Inflammatory macrophage treated with lipopolysaccharide for 1 hour (primary cell): ENCODE data around the gene NSUN3.
"Not testable (repeated sequence)": the region's sequence is repeated elsewhere in the genome, so short reads cannot be mapped to it uniquely, and the experiment has no call there.

Experiments
- DNase-seq, 2 donors: peaks; one replicate each; pipeline ENCODE4 v3.0.0-alpha.2; 2020 to 2022

Gene NSUN3

DNA sequence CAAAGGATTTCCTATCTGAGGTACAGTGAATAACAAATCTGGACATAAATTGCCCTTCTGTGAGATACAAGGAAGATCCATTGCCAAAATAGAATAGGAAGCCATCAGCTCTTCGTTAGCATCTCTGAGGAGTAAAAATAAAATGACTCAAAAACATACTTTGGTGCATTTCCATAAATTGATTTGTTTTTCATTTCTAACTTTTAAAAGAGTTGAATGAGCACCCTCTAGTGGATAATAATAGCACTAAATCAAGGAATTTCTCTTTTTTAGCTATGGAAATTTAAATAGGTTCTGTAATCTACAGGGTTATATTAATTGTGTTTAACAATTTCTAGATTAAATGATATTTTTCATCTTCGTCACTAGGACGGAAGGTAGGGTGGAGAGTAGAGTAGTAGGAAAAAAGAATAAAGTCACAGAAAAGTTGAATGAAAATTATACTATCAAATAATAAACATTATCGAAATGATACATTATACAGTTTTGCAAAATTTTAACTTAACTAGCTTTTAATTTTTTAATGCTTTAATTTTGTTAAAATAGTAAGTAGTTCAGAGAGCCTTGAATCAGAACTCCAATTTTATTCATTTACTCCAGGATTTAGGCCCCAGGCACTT is 6.4 kb downstream of the NSUN3 start:
- DNase-seq = peak; percentile 29 to 55

DNA sequence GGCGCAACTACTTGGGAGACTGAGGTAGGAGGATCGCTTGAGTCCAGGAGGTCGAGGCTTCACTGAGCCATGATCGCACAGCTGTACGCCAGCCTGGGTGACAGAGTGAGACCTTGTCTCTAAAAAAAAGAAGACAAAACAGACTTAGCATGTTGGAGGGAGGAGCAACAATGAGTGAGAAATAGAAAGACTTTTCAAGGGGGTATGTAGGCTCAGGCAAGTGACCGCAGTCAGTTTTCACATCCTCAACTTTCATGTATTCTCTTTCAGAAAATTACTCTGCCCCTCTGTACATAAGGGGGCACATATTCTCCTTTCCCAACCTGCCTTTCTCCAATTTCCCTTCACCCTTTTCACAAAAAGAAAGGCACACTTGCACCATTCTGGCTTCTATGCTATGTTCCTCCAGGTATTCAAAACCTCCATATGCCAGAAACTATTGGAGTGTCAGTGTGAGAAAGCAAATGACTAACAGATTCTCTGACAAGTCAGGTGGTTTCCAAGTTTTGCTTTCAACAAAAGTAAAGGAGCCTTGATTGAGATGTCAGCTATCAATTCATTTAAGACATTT is 7.6 kb downstream of the NSUN3 start:
- no peak for DNase-seq

DNA sequence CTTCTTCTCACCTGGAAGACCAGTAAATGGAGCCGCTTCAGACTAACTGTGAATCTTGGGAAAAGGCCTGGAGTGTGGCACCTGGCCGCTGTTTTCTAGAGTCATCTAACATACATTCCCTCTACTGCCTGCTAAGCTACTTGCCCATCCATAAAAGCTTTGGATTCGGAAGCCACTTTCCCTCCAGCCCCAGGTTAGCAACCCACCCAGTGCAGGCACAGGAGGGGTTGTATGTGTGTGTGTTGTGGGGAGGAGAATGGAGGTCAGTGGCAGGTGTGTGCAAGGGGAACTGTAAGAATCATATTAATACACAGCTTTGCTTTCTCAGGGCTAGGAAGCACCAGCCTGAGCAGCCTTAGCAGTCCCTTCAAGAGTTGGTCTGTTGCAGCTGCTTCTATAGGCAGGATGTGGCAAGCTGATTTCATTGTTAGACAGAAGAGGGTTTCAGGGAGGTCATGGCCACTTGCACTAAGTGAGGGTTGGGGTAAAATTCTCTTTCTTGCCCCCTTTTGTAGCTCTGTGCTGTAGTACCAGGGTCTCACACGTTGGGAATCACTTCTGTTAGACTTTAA is 8.9 kb downstream of the NSUN3 start:
- no peak for DNase-seq

DNA sequence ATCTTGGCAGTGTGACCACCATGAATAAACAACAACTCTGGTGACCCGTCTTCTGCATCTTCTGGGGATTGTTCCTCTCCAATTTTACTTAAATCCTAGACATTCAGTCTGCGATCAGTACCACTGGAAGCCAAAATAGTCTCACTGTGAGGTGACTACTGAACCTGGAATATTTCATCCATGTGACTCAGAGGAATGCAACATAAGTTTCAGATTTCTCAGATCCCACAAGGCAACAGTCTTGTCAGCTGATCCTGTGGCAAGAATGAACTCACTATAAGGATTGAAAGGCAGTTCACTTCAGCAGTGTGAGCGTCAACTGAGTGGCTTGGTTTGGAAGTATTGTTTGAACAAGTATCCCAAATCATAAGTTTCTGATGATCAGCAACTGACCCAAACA is 13.2 kb downstream of the NSUN3 start:
- DNase-seq = no peak

DNA sequence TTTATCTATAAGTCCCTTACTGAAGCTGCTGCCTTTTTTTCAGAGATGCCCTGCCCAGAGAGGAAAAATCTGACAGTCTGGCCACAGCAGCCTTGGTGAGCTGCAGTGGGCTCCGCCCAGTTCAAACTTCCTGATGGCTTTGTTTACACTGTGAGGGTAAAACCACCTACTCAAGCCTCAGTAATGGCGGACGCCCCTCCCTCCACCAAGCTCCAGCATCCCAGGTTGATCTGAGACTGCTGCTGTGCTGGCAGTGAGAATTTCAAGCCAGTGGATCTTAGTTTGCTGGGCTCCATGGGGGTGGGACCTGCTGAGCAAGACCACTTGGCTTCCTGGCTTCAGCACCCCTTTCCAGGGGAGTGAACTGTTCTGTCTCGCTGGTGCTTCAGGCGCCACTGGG is 17.7 kb downstream of the NSUN3 start:
- not testable (repeated sequence) for DNase-seq

DNA sequence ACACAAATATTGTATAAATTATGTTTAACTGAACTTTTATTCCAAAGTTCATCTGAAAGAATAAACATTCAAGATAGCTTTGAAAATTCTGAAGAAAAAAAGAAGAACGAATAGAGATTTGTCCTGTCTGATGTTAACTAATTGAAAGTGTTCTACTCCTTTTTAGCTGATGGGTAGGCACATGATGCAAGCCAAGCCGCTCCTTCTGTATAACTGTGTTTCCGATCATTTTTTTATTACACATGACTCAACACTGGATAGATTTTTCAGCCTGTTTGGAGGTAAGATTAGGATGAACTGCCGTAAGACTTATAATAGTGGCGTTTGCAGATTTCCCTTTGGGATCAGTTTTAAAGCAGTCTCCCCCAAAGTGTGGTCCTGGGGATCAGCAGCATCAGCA is 19.0 kb downstream of the NSUN3 start:
- no peak for DNase-seq

DNA sequence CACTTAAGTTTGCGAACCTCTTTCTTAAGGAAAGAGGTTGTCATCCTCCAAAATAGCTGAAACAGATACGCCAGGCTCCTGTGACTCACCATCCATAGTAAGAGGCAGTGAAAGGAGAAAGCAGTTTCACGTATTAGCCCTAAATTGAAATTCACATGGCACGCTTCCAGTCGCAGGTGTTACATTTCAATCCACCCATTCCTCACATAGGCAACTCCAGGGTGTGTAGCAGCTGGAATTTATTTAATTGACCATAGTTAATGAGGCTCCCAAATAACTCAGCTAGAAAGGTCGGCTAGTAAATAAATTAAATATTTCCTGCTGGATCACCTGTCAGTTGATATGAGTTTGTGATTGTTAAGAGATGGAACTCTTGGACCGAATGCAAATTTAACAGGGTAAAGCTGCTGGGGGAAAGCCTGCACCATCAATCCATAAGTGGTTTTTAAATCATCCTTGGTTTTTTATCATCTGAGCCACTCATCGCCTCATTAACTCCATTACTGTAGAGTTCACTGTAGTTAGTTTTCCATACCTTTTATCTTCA is 19.6 kb downstream of the NSUN3 start:
- DNase-seq = no peak

DNA sequence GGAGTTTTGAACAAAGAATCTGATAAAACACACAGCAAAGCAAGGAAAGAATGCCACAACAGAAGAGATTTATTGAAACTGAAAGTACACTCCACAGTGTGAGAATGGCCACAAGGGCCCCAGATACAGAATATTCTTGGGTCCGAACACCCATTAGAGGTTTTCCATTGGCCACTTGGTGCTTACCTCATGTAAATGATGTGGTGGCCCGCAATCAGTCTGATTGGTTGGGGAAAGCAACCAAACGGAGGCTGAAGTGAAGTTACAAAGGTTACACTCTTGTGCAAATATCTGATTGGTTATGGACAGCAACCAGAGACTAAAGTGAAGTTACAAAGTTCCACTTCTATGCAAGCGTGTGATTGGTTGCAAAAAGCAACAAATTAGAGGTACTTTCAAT is 20.4 kb downstream of the NSUN3 start:
- DNase-seq = no peak

DNA sequence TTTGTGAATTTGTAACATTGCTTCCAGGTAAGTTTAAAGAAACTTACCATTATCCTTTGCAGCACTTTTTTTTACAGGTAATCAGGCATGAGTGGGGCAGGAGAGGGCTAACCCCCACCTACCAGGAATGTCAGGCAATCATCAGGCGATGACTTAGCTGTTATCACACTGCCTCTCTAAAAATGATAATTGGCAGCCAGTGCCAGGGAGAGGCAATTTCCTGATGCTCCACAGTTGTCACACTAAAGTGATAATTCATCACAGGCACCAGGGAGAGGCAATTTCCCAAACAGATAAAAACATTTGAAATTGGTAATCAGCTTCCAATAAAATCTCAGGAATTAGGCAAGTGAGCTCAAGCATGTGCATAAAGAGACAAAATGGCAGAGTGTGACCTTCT is 26.3 kb downstream of the NSUN3 start:
- no peak for DNase-seq

DNA sequence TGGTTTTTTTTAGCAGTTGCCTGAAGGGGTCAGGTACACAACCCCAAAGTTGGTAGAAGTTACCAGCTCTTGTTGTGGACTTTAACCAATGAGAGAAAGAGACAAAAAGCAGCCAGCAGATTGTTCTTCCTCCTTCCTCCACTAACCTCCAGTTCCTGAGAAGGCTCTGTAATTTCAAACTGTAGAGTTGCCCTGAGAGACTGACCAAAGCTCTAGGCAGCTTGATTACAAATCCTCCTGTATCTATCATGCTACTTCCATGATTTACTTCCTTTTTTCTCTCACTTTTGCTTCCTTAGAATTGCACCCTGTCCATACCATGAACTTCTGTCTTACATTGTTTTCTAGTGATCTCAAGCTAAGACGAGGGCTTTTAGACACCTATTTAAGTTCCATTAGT is 29.2 kb downstream of the NSUN3 start:
- peak; percentile 60 to 76 for DNase-seq

DNA sequence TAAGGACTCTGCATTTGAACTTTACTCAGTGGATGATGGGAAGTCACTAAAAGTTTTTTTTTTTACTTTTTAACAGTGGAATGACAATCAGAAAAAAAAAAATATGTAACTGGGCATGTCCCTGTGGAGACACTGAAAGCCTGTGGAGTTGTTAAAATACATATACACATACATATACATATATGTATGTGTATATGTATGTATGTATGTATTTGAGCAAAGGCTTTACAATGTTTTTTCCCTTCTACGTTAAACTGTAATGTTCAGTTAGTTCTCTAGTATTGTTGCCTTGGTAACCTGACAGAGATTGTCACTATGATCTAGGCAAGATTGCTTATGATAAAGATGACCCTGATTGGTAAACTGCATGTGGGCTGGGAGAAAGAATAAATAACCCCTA is 30.3 kb downstream of the NSUN3 start:
- no peak for DNase-seq

DNA sequence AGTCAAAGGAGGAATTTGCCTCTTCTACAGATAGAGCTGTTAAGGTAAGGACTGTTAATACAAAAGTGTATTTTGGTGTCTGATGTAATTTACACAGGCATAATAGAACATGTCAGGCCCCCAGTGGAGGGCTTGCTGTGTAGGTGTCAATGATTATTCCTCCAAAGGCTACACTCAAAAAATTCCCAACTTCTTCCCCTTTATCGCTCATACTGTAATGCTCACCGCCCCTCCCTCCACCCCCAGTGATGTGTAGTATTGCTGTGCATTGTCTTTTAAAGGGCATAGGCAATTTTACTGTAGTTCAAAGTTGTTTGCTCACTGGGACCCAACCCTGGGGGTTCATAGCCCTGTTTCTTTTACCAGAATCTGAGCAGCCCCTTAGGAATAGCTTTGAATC is 32.2 kb downstream of the NSUN3 start:
- DNase-seq = peak; percentile 40 to 74

DNA sequence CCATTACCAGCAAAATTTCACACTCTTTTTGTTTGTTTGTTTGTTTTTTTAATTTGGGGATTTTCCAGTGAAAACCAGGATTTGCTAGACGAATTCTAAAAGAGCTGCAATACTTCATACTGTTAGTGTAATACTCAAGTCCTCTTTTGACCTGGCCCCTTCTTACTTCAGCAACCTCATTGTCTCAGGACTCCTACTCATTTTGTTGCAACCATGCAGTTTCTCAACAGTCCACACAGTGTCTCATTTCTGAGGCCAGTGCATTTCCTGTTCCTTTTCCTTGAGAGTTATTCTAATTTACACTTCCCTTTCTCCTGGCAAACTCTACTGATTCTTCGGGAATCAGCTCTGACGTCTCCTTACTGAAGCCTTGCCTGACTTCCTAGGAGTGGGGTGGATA is 35.6 kb downstream of the NSUN3 start:
- peak; percentile 95 to 99 for DNase-seq

DNA sequence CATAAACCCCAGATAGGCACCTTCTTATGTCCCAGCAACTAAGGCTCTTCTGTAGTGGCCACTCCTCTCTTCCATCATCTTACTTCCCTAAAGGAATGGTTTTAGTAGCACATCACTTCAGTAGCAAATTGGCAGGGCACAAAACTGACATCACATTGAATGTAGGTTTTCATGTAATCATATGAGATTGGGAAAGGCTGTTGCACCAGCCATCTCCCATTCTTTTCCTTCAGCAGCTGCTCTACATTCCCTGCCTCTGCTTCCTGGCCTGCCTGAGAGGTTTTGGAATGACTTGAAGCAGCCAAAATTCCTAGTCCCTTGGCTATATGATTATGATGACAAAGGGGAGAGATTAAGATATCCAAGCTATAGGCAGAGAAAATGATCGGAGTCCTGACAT is 36.5 kb downstream of the NSUN3 start:
- peak in 1 of 2 donors; percentile 22 for DNase-seq

DNA sequence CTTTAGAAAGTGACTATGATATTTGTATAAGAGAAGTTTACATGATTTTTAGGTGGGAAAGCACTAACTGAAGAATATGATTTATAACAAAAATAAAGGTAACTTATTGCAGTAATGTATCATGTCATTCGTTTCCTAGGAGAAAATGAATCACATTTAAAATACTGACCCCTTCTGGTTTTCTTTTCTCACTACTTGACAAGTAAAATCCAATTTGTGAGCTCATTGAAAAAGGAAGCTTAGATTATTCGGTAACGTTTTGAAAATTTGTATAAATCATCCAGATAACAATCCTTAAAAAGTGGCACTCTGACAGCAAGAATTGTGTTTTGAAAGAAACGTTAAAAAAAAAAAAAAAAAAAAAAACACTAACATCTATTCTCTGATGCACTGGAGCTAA is 39.0 kb downstream of the NSUN3 start:
- peak; percentile 16 to 35 for DNase-seq

DNA sequence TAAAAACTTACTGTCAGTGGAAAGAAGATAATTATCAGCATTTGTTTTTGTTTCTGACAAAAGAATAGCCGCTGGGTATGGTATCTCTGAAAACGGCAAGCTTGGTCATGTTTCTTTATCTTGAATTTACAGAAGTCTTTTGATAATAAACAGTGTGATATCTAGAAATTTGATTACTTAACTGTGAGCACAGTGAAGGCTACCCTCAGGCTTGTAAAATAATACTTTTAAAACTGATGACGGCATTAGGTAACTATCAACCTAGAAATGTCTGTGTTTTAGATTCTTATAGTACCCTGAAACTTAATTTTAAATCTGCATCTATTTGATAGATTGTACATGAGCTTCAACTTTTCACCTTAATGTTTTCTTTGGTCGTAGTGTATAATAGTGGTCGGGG is 43.4 kb downstream of the NSUN3 start:
- no peak for DNase-seq

DNA sequence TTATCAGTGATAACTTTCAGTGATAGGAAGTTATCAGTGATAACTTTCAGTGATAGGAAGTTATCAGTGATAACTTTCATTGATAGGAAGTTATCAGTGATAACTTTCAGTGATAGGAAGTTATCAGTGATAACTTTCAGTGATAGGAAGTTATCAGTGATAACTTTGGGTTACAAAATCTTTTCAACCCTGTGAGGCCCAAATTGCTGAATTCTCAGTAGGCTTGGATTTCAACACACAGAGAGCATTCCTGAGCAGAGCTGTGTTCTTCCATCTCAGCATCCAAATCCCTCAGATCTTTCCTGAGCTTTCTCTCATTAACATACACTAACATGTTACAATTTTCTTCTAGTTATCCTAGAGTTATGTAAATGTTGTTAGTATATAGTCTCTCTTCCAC is 47.4 kb downstream of the NSUN3 start:
- DNase-seq = not testable (repeated sequence)

DNA sequence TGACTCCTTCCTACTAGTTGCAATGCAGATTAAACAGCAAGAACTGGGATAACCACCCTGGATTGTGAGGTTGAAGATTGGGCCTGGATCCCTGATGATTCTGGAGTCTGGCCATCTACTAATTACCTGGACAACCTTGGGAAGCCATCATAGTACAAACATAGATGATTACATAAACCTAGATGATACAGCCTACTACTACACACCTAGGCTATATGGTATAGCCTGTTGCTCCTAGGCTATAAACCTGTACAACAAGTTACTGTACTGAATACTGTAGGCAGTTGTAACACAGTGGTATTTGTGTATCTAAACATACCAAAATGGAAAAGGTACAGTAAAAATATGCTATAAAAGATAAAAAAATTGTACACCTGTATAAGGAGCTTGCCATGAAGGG is 48.0 kb downstream of the NSUN3 start:
- DNase-seq = no peak

DNA sequence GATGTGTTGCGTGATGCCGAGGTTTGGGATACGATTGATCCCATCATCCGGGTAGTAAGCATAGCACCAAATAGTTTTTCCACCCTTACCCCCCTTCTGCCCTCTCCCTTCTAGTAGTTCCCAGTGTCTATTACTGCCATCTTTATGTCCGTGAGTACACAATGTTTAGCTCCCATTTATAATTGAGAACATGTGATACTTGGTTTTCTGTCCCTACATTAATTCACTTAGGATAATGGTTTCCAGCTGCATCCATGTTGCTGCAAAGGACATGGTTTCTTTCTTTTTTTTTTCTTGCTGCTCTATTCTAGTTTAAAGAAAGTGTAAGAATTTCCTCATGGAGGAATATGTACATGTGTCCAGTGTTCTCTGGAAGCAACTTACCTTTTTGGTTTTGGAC is 51.8 kb downstream of the NSUN3 start:
- DNase-seq = no peak

DNA sequence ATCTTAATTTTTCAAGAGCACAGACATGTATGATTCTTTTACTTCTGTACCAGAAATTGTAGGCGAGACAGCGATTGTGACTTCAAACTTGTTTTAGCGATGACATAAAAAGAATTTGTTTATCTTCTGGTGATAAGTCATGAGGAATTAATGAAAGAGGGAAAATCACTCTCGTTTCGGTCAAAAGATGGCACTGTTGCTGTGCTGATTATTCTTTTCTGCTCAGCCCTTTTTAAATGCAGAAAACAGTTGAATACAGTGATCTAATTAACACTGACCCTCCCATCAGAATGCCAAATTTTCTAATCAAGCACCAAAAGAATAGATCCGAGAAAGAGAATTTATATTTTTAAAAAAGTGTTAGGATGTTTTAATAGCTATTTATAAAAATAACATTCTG is 52.6 kb downstream of the NSUN3 start:
- peak in 1 of 2 donors; percentile 20 for DNase-seq

DNA sequence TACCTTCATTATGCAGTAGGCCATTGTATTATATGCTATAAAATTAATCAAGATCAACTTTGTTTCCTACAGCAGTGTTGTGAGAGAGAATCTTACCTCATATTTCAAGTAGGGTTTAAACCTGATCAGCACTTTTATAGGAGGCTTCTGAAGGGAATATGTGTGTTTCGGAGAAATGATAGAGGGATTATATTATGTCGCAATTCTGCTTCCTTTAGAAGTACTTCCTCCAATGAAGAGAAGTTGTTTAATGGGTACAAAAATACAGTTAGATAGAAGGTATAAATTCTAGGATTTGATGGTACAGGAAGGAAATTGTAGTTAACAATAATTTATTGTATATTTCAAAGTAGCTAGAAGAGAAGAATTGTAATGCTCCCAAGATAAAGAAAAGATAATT is 54.9 kb downstream of the NSUN3 start:
- peak; percentile 12 to 13 for DNase-seq

DNA sequence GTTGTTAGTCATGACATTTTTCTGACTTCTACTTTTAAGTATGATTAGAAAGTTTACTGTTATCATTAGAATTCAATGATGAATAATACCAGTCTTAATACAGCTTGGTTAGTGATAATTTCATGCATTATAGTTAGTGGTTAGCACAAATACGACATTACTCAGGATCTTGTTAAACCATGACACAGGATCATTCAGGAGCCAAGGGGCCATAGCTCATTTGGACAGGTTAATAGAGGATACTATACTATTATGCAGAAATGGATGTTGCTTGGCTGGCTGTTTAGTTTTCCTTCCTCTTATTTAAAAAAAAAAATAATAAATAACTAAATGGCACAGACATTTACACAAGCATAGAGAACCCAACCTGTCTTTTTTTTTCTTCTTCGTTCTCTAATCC is 55.5 kb downstream of the NSUN3 start:
- DNase-seq = no peak

DNA sequence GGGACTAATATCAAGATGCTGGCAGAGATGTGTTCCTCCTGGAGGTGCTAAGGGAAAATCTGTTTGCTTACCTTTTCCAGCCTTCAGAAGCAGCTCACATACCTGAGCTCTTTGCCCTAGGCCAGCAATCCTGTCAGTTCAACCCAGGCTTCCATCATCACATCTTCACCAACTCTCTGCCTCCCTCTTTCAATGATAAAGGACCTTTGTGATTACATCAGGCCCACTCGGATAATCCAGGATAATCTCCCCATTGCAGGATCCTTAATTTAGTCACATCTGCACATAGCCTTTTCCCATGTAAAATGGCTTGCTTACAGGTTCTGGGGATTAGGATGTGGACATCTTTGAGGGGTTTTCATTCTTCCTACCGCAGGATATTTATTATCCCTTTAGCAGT is 58.3 kb downstream of the NSUN3 start:
- no peak for DNase-seq

DNA sequence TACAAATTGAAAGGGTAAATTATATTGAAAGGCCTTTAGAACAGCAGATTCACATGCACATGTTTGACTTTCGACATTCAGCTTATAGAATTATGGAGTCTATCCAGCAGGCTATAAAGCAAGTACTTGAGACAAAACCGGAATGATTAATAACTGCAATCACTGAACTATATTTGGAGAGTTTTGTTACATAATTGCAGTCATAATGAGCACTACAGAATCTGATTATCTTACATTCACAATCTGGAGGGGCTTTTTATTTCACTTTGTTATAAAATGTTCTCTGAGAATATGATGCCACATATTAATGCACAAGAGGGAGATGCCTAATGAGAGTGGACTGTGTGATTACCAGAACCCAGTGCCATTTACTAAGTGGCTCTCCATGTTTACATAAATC is 64.3 kb downstream of the NSUN3 start:
- DNase-seq = no peak

DNA sequence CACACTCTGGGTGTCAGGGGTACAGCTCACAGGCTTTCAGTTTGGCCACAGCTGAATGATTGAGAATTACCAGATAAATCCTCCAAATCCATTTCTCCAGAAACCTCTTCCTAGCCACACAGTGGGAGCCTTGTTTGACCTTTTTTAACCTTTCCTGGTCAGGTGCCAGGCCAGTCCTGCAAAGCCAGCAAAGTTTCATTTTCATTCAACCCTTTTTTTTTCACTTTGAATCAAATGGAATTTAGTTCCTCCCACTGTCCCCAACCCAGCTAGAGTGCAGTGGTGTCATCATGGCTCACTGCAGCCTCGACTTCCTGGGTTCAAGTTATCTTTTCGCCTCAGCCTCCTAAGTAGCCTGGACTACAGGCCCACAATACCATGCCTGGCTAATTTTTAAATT is 67.8 kb downstream of the NSUN3 start:
- no peak for DNase-seq
